Measurements from ENCODE around the gene PRKCZ.
A peak's percentile ranks its signal among the peaks of the same experiment; 100 is the strongest.

PRKCZ gene

DNA sequence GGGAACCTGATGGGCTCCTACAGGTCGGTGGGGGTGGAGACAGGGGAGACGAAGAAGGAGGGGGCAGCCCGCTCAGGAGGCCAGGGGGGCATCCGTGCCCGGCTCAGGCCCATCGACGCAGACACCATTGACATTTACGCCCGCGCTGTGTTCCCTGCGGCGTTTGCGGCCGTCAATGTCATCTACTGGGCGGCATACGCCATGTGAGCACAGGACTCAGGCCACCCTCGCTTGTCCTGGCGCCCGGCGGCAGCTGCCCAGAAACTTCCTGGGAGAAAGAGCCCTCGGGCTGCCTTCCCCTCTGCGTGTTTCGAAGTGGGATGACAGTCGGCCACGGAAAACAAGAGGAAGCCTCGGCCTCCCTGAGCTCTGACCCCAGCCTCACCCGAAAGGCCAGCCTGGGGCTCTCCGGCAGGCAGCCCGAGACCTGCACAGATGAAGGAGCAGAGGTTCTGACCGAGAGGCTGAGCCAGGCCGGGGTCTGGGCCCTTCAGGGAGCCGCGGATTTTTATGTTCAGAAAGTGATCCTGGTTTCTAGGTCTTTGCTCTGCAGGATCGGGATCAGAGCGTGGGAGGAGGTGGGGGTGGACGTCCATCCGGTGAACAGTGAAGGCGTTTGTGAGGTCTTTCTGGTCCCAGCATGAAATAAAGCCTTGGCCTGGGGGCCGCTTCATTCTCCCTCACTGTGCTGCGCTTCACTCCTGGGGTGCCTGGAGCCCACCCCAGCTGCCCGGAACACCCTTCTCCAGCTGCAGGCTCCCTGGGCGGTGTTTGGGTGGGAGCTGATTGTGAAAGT, 19.9 kb upstream of the PRKCZ start:
- no peak overlapping the region for H2BK12ac ChIP-seq (ENCODE audit: low read length)
- H2BK15ac ChIP-seq (ENCODE audit: low read length): no peak overlapping the region
- peak overlapping the region; percentile 43 for H3K23ac ChIP-seq (ENCODE audit: low read depth, low read length, poor library complexity)
- DNase-seq (ENCODE audit: low spot score): no peak
- H3K79me1 ChIP-seq (ENCODE audit: low read depth, low read length): no peaks in the 10 kb centered on the region
- H3K4me1 ChIP-seq (ENCODE audit: control insufficient read depth in 2 of 2, insufficient read depth in 1 of 2, low read depth in 1 of 2, low read length in 2 of 2): peaks cover 0 to 6% of the 10 kb centered on the region in 2 donors
- H3K4me3 ChIP-seq (ENCODE audit: low read length in 2 of 2): no peak overlapping the region
- no peak overlapping the region for H2BK120ac ChIP-seq (ENCODE audit: low read depth, low read length)
- no peak overlapping the region for H2AFZ ChIP-seq (ENCODE audit: low read length)
- no peak overlapping the region for H3K27ac ChIP-seq (replicated peaks; ENCODE audit: low read length)
- H3K27me3 ChIP-seq (ENCODE audit: control insufficient read depth in 3 of 3, insufficient read depth in 3 of 3, low read depth in 1 of 3, low read length in 3 of 3): peaks cover 0 to 64% (median 0%) of the 10 kb centered on the region in 3 experiments
- H3K36me3 ChIP-seq (replicated peaks in 1 of 2; ENCODE audit: control insufficient read depth in 2 of 2, insufficient read depth in 2 of 2, low read length in 2 of 2): no peaks in the 10 kb centered on the region
- H3K9ac ChIP-seq (ENCODE audit: low read depth, low read length, poor library complexity): peak overlapping the region; percentile 30
- H2AK5ac ChIP-seq (ENCODE audit: low read depth, low read length): peak overlapping the region; percentile 75
- H3K18ac ChIP-seq (ENCODE audit: low read length): peak overlapping the region; percentile 28
- H2BK5ac ChIP-seq (ENCODE audit: low read length): peak overlapping the region; percentile 24
- no peak overlapping the region for H3K4ac ChIP-seq (ENCODE audit: low read length)
- H3K4me2 ChIP-seq (ENCODE audit: insufficient read depth, low read length, poor library complexity, severe bottlenecking): no peak overlapping the region
- H3K9me3 ChIP-seq (replicated peaks in 1 of 2; ENCODE audit: control insufficient read depth in 2 of 2, insufficient read depth in 1 of 2, low read depth in 1 of 2, low read length in 2 of 2): no peaks in the 10 kb centered on the region
- H4K8ac ChIP-seq (ENCODE audit: low read depth, low read length): no peak overlapping the region
- H3K14ac ChIP-seq (ENCODE audit: low read length): no peak overlapping the region
- no CpG with 5 or more reads among the region's 42 CpGs for WGBS, 2 donors (ENCODE audit: extremely low coverage in 2 of 2, insufficient read length in 2 of 2, insufficient replicate concordance in 1 of 2)
- no peak overlapping the region for H4K91ac ChIP-seq (ENCODE audit: low read depth, low read length, poor library complexity)

DNA sequence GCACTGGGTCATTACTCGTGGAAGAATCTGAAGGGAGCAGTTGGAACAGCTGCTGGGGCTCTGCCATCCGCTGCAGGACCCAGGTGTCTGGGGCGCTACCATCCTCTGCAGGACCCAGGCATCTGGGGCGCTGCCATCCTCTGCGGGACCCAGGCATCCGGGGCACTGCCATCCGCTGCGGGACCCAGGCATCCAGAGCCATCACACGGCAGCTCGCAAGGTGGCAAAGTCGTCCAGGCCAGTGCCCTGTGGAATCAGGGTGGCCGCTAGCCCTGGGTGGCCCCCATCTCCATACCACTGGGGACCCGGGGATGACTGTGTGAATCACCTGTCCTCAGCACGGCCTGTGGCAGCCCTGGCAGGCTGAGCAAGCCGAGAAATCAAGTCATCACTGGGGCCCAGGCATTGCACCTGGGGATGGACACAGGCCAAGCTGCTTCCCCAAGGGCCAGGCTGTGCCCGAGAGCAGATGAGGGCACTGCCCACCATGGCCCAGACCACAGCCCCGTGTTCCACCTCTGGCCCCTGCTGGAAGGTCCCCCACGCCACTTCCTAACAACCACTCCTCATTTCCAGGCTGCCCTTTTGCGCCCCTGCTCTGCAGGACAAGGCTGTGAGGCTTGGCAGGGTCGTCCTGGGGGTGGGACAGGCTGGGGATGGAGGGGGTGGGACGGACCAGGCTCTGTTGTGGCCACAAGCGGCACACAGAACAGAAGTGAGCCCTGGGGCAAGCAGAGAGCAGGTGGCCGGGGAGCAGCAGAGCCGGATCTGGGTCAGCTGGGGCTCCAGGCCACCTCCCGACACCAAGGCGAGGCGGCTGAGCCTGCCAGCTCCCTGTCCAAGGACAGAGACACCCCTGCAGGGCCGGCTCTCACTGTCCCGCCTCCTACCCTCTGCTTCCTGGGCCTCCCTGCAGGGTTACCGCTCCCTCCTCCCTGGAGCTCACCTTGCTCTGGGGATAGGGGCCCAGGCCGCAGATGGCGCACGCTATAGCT, 18.4 kb upstream of the PRKCZ start:
- H4K91ac ChIP-seq (ENCODE audit: low read depth, low read length, poor library complexity): no peak overlapping the region
- no peak overlapping the region for H3K4me2 ChIP-seq (ENCODE audit: insufficient read depth, low read length, poor library complexity, severe bottlenecking)
- peaks cover 0 to 61% (median 0%) of the 10 kb centered on the region in 3 experiments for H3K27me3 ChIP-seq (ENCODE audit: control insufficient read depth in 3 of 3, insufficient read depth in 3 of 3, low read depth in 1 of 3, low read length in 3 of 3)
- H2AFZ ChIP-seq (ENCODE audit: low read length): no peak overlapping the region
- H4K8ac ChIP-seq (ENCODE audit: low read depth, low read length): peak overlapping the region; percentile 23
- peak overlapping the region; percentile 75 for H2BK5ac ChIP-seq (ENCODE audit: low read length)
- no peak overlapping the region for H3K4ac ChIP-seq (ENCODE audit: low read length)
- no peak overlapping the region for H3K4me3 ChIP-seq (ENCODE audit: low read length in 2 of 2)
- H2BK120ac ChIP-seq (ENCODE audit: low read depth, low read length): no peak overlapping the region
- WGBS, 2 donors (ENCODE audit: extremely low coverage in 2 of 2, insufficient read length in 2 of 2, insufficient replicate concordance in 1 of 2): no CpG with 5 or more reads among the region's 33 CpGs
- H3K4me1 ChIP-seq (ENCODE audit: control insufficient read depth in 2 of 2, insufficient read depth in 1 of 2, low read depth in 1 of 2, low read length in 2 of 2): peaks cover 0 to 6% of the 10 kb centered on the region in 2 donors
- H3K79me1 ChIP-seq (ENCODE audit: low read depth, low read length): no peaks in the 10 kb centered on the region
- no peak overlapping the region for H3K27ac ChIP-seq (replicated peaks; ENCODE audit: low read length)
- no peak for DNase-seq (ENCODE audit: low spot score)
- H2AK5ac ChIP-seq (ENCODE audit: low read depth, low read length): no peak overlapping the region
- H2BK15ac ChIP-seq (ENCODE audit: low read length): peak overlapping the region; percentile 81
- peak overlapping the region; percentile 22 for H2BK12ac ChIP-seq (ENCODE audit: low read length)
- H3K9me3 ChIP-seq (replicated peaks in 1 of 2; ENCODE audit: control insufficient read depth in 2 of 2, insufficient read depth in 1 of 2, low read depth in 1 of 2, low read length in 2 of 2): no peaks in the 10 kb centered on the region
- H3K23ac ChIP-seq (ENCODE audit: low read depth, low read length, poor library complexity): peak overlapping the region; percentile 57
- H3K9ac ChIP-seq (ENCODE audit: low read depth, low read length, poor library complexity): peak overlapping the region; percentile 60
- peak overlapping the region; percentile 57 for H3K18ac ChIP-seq (ENCODE audit: low read length)
- H3K14ac ChIP-seq (ENCODE audit: low read length): peak overlapping the region; percentile 82
- H3K36me3 ChIP-seq (replicated peaks in 1 of 2; ENCODE audit: control insufficient read depth in 2 of 2, insufficient read depth in 2 of 2, low read length in 2 of 2): no peaks in the 10 kb centered on the region

DNA sequence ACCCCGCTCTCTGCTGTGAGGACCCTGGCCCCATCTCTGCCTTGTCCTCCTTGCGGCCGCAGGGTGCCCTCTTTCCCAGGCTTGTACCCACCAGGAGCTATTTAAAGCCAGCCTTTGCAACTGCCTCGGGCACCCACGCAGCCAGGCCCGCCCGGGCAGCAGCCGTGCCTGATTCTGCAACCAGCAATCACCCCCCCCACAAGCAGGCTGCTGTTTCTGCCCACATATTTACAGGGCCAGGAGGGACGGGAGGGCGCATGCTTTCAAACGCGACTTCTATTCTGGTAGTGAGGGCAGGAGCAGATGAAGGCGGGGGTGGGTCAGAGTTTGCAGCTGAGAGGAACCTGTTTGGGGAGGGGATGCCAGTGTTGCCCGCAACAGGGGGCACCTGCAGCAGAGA, 17.5 kb upstream of the PRKCZ start:
- DNase-seq (ENCODE audit: low spot score): no peak
- Histone ChIP-seq H4K8ac (ENCODE audit: low read depth, low read length) (no peak overlapping the region), H3K9ac (ENCODE audit: low read depth, low read length, poor library complexity) (no peak overlapping the region), H3K14ac (ENCODE audit: low read length) (no peak overlapping the region), H3K4me2 (ENCODE audit: insufficient read depth, low read length, poor library complexity, severe bottlenecking) (no peak overlapping the region), H4K91ac (ENCODE audit: low read depth, low read length, poor library complexity) (no peak overlapping the region), H2AK5ac (ENCODE audit: low read depth, low read length) (peak overlapping the region; percentile 37), H2BK12ac (ENCODE audit: low read length) (no peak overlapping the region), H2BK5ac (ENCODE audit: low read length) (no peak overlapping the region), H3K36me3 (replicated peaks in 1 of 2; ENCODE audit: control insufficient read depth in 2 of 2, insufficient read depth in 2 of 2, low read length in 2 of 2) (no peaks in the 10 kb centered on the region), H3K9me3 (replicated peaks in 1 of 2; ENCODE audit: control insufficient read depth in 2 of 2, insufficient read depth in 1 of 2, low read depth in 1 of 2, low read length in 2 of 2) (no peaks in the 10 kb centered on the region), H2BK120ac (ENCODE audit: low read depth, low read length) (peak overlapping the region; percentile 67), H2BK15ac (ENCODE audit: low read length) (no peak overlapping the region), H2AFZ (ENCODE audit: low read length) (no peak overlapping the region), H3K4me1 (ENCODE audit: control insufficient read depth in 2 of 2, insufficient read depth in 1 of 2, low read depth in 1 of 2, low read length in 2 of 2) (peaks cover 0 to 6% of the 10 kb centered on the region in 2 donors), H3K79me1 (ENCODE audit: low read depth, low read length) (no peaks in the 10 kb centered on the region), H3K18ac (ENCODE audit: low read length) (peak overlapping the region; percentile 65), H3K27ac (replicated peaks; ENCODE audit: low read length) (no peak overlapping the region), H3K23ac (ENCODE audit: low read depth, low read length, poor library complexity) (no peak overlapping the region), H3K27me3 (ENCODE audit: control insufficient read depth in 3 of 3, insufficient read depth in 3 of 3, low read depth in 1 of 3, low read length in 3 of 3) (peaks cover 0 to 61% (median 0%) of the 10 kb centered on the region in 3 experiments), H3K4me3 (ENCODE audit: low read length in 2 of 2) (no peak overlapping the region), H3K4ac (ENCODE audit: low read length) (no peak overlapping the region)
- no CpG with 5 or more reads among the region's 14 CpGs for WGBS, 2 donors (ENCODE audit: extremely low coverage in 2 of 2, insufficient read length in 2 of 2, insufficient replicate concordance in 1 of 2)

All from neuronal stem cell (in vitro differentiated cells).